ENCODE data around the gene RFX2.

The RFX2 gene

GRCh38 chr19:5993201-5993600 lies 117.1 kb downstream of the RFX2 start:
- Histone ChIP-seq H3K4me1 (ENCODE audit: insufficient read depth, low read length, poor library complexity, severe bottlenecking) (no peaks in the 10 kb centered on the region), H3K4me2 (ENCODE audit: low read depth, low read length, poor library complexity, severe bottlenecking) (no peak overlapping the region), H3K9ac (ENCODE audit: low read depth, low read length, poor library complexity, severe bottlenecking) (no peak overlapping the region), H3K4me3 (ENCODE audit: low read length, poor library complexity, severe bottlenecking) (no peak overlapping the region), H3K9me2 (replicated peaks; ENCODE audit: low read depth, low read length) (no peaks in the 10 kb centered on the region), H3K79me2 (ENCODE audit: insufficient read depth, low read length) (no peaks in the 10 kb centered on the region), H2AFZ (ENCODE audit: low read length) (no peak overlapping the region), H4K20me1 (ENCODE audit: insufficient read depth, low read length, poor library complexity, severe bottlenecking) (no peaks in the 10 kb centered on the region), H3F3A (ENCODE audit: low read depth) (no peaks in the 10 kb centered on the region), H3K36me3 (ENCODE audit: insufficient read depth, low read length) (no peaks in the 10 kb centered on the region), H3K27me3 (ENCODE audit: insufficient read depth, low read length, poor library complexity, severe bottlenecking) (no peaks in the 10 kb centered on the region), H3K9me3 (ENCODE audit: insufficient read depth, low read depth, low read length) (no peaks in the 10 kb centered on the region)
- TF ChIP-seq, protein P1, sequence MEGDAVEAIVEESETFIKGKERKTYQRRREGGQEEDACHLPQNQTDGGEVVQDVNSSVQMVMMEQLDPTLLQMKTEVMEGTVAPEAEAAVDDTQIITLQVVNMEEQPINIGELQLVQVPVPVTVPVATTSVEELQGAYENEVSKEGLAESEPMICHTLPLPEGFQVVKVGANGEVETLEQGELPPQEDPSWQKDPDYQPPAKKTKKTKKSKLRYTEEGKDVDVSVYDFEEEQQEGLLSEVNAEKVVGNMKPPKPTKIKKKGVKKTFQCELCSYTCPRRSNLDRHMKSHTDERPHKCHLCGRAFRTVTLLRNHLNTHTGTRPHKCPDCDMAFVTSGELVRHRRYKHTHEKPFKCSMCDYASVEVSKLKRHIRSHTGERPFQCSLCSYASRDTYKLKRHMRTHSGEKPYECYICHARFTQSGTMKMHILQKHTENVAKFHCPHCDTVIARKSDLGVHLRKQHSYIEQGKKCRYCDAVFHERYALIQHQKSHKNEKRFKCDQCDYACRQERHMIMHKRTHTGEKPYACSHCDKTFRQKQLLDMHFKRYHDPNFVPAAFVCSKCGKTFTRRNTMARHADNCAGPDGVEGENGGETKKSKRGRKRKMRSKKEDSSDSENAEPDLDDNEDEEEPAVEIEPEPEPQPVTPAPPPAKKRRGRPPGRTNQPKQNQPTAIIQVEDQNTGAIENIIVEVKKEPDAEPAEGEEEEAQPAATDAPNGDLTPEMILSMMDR (conservative IDR thresholded peaks at IDR 0.05; ENCODE audit: low read length), result no peak

DNA sequence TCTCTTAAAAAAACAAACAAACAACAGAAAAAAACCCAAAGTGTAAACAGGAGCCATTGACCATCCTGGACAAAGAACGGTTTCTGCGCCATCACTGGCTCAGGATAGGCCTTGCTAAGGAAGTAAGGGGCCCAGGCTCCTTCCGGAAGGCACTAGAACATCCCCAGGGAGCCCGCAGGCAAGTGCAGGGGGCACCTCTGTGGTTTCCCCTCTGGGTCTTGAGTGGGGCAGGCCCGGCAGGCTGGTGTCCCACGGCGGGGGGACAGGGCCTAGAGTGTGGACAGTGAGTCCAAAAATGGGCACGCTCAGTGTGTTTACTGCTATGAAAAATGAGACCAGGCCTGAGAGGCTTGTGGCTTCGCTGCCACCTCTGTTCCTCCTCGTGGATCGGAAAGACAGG lies 117.5 kb downstream of the RFX2 start:
- peaks cover under 1% of the 10 kb centered on the region for H3K4me1 ChIP-seq (ENCODE audit: insufficient read depth, low read length, poor library complexity, severe bottlenecking)
- TF ChIP-seq, protein P1 (conservative IDR thresholded peaks at IDR 0.05; ENCODE audit: low read length), result no peak
- no peak for TF ChIP-seq EZH2phosphoT487 (IDR thresholded peaks at IDR 0.05; ENCODE audit: borderline replicate concordance)
- no peak overlapping the region for H3K9ac ChIP-seq (ENCODE audit: low read depth, low read length, poor library complexity, severe bottlenecking)
- H3K4me3 ChIP-seq (ENCODE audit: low read length, poor library complexity, severe bottlenecking), result no peak overlapping the region
- H3K36me3 ChIP-seq (ENCODE audit: insufficient read depth, low read length), result no peaks in the 10 kb centered on the region
- H3K27me3 ChIP-seq (ENCODE audit: insufficient read depth, low read length, poor library complexity, severe bottlenecking), result no peaks in the 10 kb centered on the region
- H3K9me2 ChIP-seq (replicated peaks; ENCODE audit: low read depth, low read length), result no peaks in the 10 kb centered on the region
- no peak overlapping the region for H2AFZ ChIP-seq (ENCODE audit: low read length)
- H3K79me2 ChIP-seq (ENCODE audit: insufficient read depth, low read length), result no peaks in the 10 kb centered on the region
- H3F3A ChIP-seq (ENCODE audit: low read depth), result no peaks in the 10 kb centered on the region
- H3K9me3 ChIP-seq (ENCODE audit: insufficient read depth, low read depth, low read length), result no peaks in the 10 kb centered on the region
- no peaks in the 10 kb centered on the region for H4K20me1 ChIP-seq (ENCODE audit: insufficient read depth, low read length, poor library complexity, severe bottlenecking)
- no peak overlapping the region for H3K4me2 ChIP-seq (ENCODE audit: low read depth, low read length, poor library complexity, severe bottlenecking)

- Histone ChIP-seq H2AFZ (ENCODE audit: low read length) (no peak overlapping the region), H3K27me3 (ENCODE audit: insufficient read depth, low read length, poor library complexity, severe bottlenecking) (no peaks in the 10 kb centered on the region), H3K9me2 (replicated peaks; ENCODE audit: low read depth, low read length) (no peaks in the 10 kb centered on the region), H3K4me3 (ENCODE audit: low read length, poor library complexity, severe bottlenecking) (no peak overlapping the region), H3K9me3 (ENCODE audit: insufficient read depth, low read depth, low read length) (no peaks in the 10 kb centered on the region), H3K79me2 (ENCODE audit: insufficient read depth, low read length) (no peaks in the 10 kb centered on the region), H3K9ac (ENCODE audit: low read depth, low read length, poor library complexity, severe bottlenecking) (no peak overlapping the region), H3K4me1 (ENCODE audit: insufficient read depth, low read length, poor library complexity, severe bottlenecking) (peaks cover 4% of the 10 kb centered on the region), H4K20me1 (ENCODE audit: insufficient read depth, low read length, poor library complexity, severe bottlenecking) (no peaks in the 10 kb centered on the region), H3K36me3 (ENCODE audit: insufficient read depth, low read length) (no peaks in the 10 kb centered on the region), H3F3A (ENCODE audit: low read depth) (no peaks in the 10 kb centered on the region), H3K4me2 (ENCODE audit: low read depth, low read length, poor library complexity, severe bottlenecking) (no peak overlapping the region)
- TF ChIP-seq, protein P1 (conservative IDR thresholded peaks at IDR 0.05; ENCODE audit: low read length), result no peak
- no peak for TF ChIP-seq EZH2phosphoT487 (IDR thresholded peaks at IDR 0.05; ENCODE audit: borderline replicate concordance)
Observed at GRCh38 chr19:5991244-5991838, 119.0 kb downstream of the RFX2 start.

All from Loucy (cell line).